H9 (cell line): ENCODE data around the gene FAM217A. TPM values are rescaled to one million over a fixed set of nuclear protein-coding genes. Genes with fewer than 3 reads are reported as not detected.

ENCODE experiments used
- DNase-seq: peaks from one replicate; pipeline ENCODE4 v3.0.0-alpha.2; 2017
- H2AFZ ChIP-seq: one replicate; pipeline ENCODE4 v1.6.1; 2013; ENCODE audit warnings: mild to moderate bottlenecking, low read length, control low read depth, moderate library complexity
- H2AK5ac ChIP-seq: 2 replicates; pipeline ENCODE4 v1.6.1; 2013; ENCODE audit warnings: low read length, control low read depth, mixed read lengths; ENCODE audit not compliant: insufficient read length
- H2BK120ac ChIP-seq: one replicate; pipeline ENCODE4 v1.6.1; 2013; ENCODE audit warnings: low read depth, mild to moderate bottlenecking, low read length, control low read depth, inconsistent platforms; ENCODE audit not compliant: poor library complexity, severe bottlenecking
- H2BK12ac ChIP-seq: 2 replicates; pipeline ENCODE4 v1.6.1; 2013; ENCODE audit warnings: low read length, control low read depth, mixed read lengths, low read depth; ENCODE audit not compliant: insufficient read length
- H2BK15ac ChIP-seq: 2 replicates; pipeline ENCODE4 v1.6.1; 2013; ENCODE audit warnings: low read depth, low read length, control low read depth
- H2BK20ac ChIP-seq: one replicate; pipeline ENCODE4 v1.6.1; 2013; ENCODE audit warnings: low read depth, mild to moderate bottlenecking, low read length, control low read depth, inconsistent platforms; ENCODE audit not compliant: poor library complexity, severe bottlenecking
- H2BK5ac ChIP-seq: 2 replicates; pipeline ENCODE4 v1.6.1; 2013; ENCODE audit warnings: low read length, control low read depth, mixed read lengths; ENCODE audit not compliant: insufficient read length
- H3K14ac ChIP-seq: 2 replicates; pipeline ENCODE4 v1.6.1; 2013; ENCODE audit warnings: low read length, control low read depth; ENCODE audit not compliant: insufficient read depth
- H3K18ac ChIP-seq: 2 replicates; pipeline ENCODE4 v1.6.1; 2013; ENCODE audit warnings: low read depth, mild to moderate bottlenecking, mixed read lengths, low read length, control low read depth; ENCODE audit not compliant: insufficient read length
- H3K23ac ChIP-seq: 2 replicates; pipeline ENCODE4 v1.6.1; 2013; ENCODE audit warnings: low read length, control low read depth, mixed read lengths, low read depth; ENCODE audit not compliant: insufficient read length
- H3K23me2 ChIP-seq: 2 replicates; pipeline ENCODE4 v1.6.1; 2013; ENCODE audit warnings: low read depth, mild to moderate bottlenecking, mixed read lengths, low read length, control low read depth; ENCODE audit not compliant: insufficient read length, poor library complexity, severe bottlenecking
- H3K27ac ChIP-seq: 2 replicates; pipeline ENCODE4 v1.5.1; 2013; ENCODE audit warnings: low read length, control low read depth, mixed read lengths, low read depth; ENCODE audit not compliant: insufficient read length
- H3K27me3 ChIP-seq: 2 replicates; pipeline ENCODE4 v1.6.1; 2013; ENCODE audit warnings: low read length, control low read depth, inconsistent platforms; ENCODE audit not compliant: insufficient read depth
- H3K4ac ChIP-seq: 2 replicates; pipeline ENCODE4 v1.6.1; 2013; ENCODE audit warnings: low read depth, mild to moderate bottlenecking, control low read depth, inconsistent platforms, low read length, moderate library complexity
- H3K4me1 ChIP-seq: 2 replicates; pipeline ENCODE4 v1.6.1; 2013; ENCODE audit warnings: low read length, control low read depth, inconsistent platforms; ENCODE audit not compliant: insufficient read depth
- H3K4me2 ChIP-seq: 2 replicates; pipeline ENCODE4 v1.6.1; 2013; ENCODE audit warnings: low read length, control low read depth, mixed read lengths; ENCODE audit not compliant: insufficient read length, insufficient read depth
- H3K56ac ChIP-seq: 2 replicates; pipeline ENCODE4 v1.6.1; 2013; ENCODE audit warnings: low read depth, mild to moderate bottlenecking, mixed read lengths, low read length, control low read depth; ENCODE audit not compliant: insufficient read length
- H3K79me1 ChIP-seq: 2 replicates; pipeline ENCODE4 v1.6.1; 2013; ENCODE audit warnings: low read depth, mild to moderate bottlenecking, moderate library complexity, low read length, control low read depth, inconsistent platforms; ENCODE audit not compliant: insufficient read depth, poor library complexity, severe bottlenecking
- H3K79me2 ChIP-seq: 2 replicates; pipeline ENCODE4 v1.6.1; 2013; ENCODE audit warnings: low read length, control low read depth, inconsistent platforms; ENCODE audit not compliant: insufficient read depth
- H3K9ac ChIP-seq: 2 replicates; pipeline ENCODE4 v1.6.1; 2013; ENCODE audit warnings: low read length, control low read depth, mixed read lengths; ENCODE audit not compliant: insufficient read length; ENCODE audit errors: extremely low read depth
- H3K9me3 ChIP-seq: one replicate; pipeline ENCODE4 v1.6.1; 2013; ENCODE audit warnings: low read depth, low read length, inconsistent platforms; ENCODE audit not compliant: control insufficient read depth
- H3T11ph ChIP-seq: one replicate; pipeline ENCODE4 v1.6.1; 2013; ENCODE audit warnings: mild to moderate bottlenecking, low read length, control low read depth, inconsistent platforms
- H4K20me1 ChIP-seq: one replicate; pipeline ENCODE4 v1.6.1; 2013; ENCODE audit not compliant: control insufficient read depth, insufficient read length, insufficient read depth
- H4K5ac ChIP-seq: 2 replicates; pipeline ENCODE4 v1.6.1; 2013; ENCODE audit warnings: low read depth, mild to moderate bottlenecking, mixed read lengths, low read length, control low read depth; ENCODE audit not compliant: insufficient read length
- H4K8ac ChIP-seq: replicated peaks from 2 replicates; pipeline ENCODE4 v1.6.1; 2013; ENCODE audit warnings: low read length, control low read depth, mixed read lengths, low read depth; ENCODE audit not compliant: insufficient read length
- H4K91ac ChIP-seq: 2 replicates; pipeline ENCODE4 v1.6.1; 2013; ENCODE audit warnings: low read depth, mild to moderate bottlenecking, moderate library complexity, mixed read lengths, low read length, control low read depth; ENCODE audit not compliant: insufficient read length
- H3K27ac Mint-ChIP-seq, 3 experiments: 2 replicates in 2 of 3; 3 replicates in 1 of 3; pipeline ENCODE4 v1.8.0; 2020 to 2021; ENCODE audit warnings: mixed read lengths in 3 of 3, mild to moderate bottlenecking in 1 of 3, moderate library complexity in 1 of 3
- H3K27me3 Mint-ChIP-seq: 2 replicates; pipeline ENCODE4 v1.8.0; 2021; ENCODE audit warnings: low read depth, mild to moderate bottlenecking, moderate library complexity, mixed read lengths
- H3K36me3 Mint-ChIP-seq, 3 experiments: 2 replicates in 2 of 3; 3 replicates in 1 of 3; pipeline ENCODE4 v1.8.0; 2020 to 2021; ENCODE audit warnings: low read depth in 3 of 3, mixed read lengths in 3 of 3; ENCODE audit not compliant: insufficient read depth in 1 of 3
- H3K4me1 Mint-ChIP-seq, 2 experiments: 2 replicates each; pipeline ENCODE4 v1.8.0; 2020; ENCODE audit warnings: mixed read lengths in 2 of 2
- H3K4me3 Mint-ChIP-seq, 2 experiments: 2 replicates in 1 of 2; 3 replicates in 1 of 2; pipeline ENCODE4 v1.8.0; 2020 to 2021; ENCODE audit warnings: mild to moderate bottlenecking in 2 of 2, mixed read lengths in 2 of 2, moderate library complexity in 1 of 2
- H3K9me3 Mint-ChIP-seq, 2 experiments: 2 replicates in 1 of 2; 3 replicates in 1 of 2; pipeline ENCODE4 v1.8.0; 2020; ENCODE audit warnings: mild to moderate bottlenecking in 2 of 2, mixed read lengths in 2 of 2, moderate library complexity in 1 of 2
- WGBS: extraction: QIAGEN DNeasy Blood & Tissue Kit; methylation state at CpG from one replicate; pipeline ENCODE4 v1.1.7; 2013; ENCODE audit warnings: missing lambda C conversion rate, low lambda C conversion rate, mixed read lengths; ENCODE audit not compliant: insufficient read length; ENCODE audit errors: extremely low coverage; 5-methylcytosine and 5-hydroxymethylcytosine counted together
- total RNA-seq: library from RNA; stranded (reverse); gene quantifications from 2 replicates; pipeline ENCODE4 v1.2.1, GENCODE V29; 2021
- TF ChIP-seq, protein P1 (sequence below): fragments of 200-600 bp; sonication (generic); conservative IDR thresholded peaks from 3 replicates; pipeline ENCODE4 v1.8.0; 2021; ENCODE audit warnings: antibody characterized with exemption, mild to moderate bottlenecking

The FAM217A gene
- total RNA-seq, 1 experiment from 2014 or later: not detected

DNA sequence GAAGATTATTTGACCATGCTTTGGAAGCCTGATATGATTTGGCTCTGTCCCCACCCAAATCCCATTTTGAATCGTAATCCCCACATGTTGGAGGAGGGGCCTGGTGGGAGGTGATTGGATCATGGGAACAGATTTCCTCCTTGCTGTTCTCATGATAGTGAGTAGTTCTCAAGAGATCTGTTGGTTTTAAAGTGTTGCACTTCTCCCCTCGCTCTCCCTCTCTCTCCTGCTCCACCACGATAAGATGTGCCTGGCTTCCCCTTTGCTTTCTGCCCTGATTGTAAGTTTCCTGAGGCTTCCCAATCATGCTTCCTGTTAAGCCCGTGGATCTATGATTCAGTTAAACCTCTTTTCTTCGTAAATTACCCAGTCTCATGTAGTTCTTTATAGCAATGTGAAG, 21.7 kb upstream of the FAM217A start:
- H2BK5ac ChIP-seq: no peak overlapping the region

More for the DNA sequence above, 21.7 kb upstream of the FAM217A start:
- no peaks in the 10 kb centered on the region for H3K4me1 ChIP-seq
- H3K14ac ChIP-seq: no peak overlapping the region
- H3K23ac ChIP-seq: no peak overlapping the region
- H3K79me1 ChIP-seq: no peaks in the 10 kb centered on the region
- no peak overlapping the region for H4K8ac ChIP-seq
- no peaks in the 10 kb centered on the region for H3K79me2 ChIP-seq
- no peak for DNase-seq
- H3K9me3 Mint-ChIP-seq: no peaks in the 10 kb centered on the region; a peak in 1 of 5 replicates
- H3K18ac ChIP-seq: no peak overlapping the region
- no peak overlapping the region for H3K4me3 Mint-ChIP-seq
- no peaks in the 10 kb centered on the region for H3K36me3 Mint-ChIP-seq
- no peak overlapping the region for H2BK120ac ChIP-seq
- no peak overlapping the region for H2AFZ ChIP-seq
- H2BK12ac ChIP-seq: no peak overlapping the region
- no peak overlapping the region for H2BK20ac ChIP-seq
- no peaks in the 10 kb centered on the region; the same call in 1 of the 2 replicates for H3K27me3 Mint-ChIP-seq
- no peak overlapping the region for H3K9ac ChIP-seq
- no peak overlapping the region for H3K4me2 ChIP-seq
- H2BK15ac ChIP-seq: no peak overlapping the region
- no peak overlapping the region for H4K5ac ChIP-seq
- H3K27ac Mint-ChIP-seq: no peak overlapping the region; a peak in 1 of 7 replicates
- H3K4me1 Mint-ChIP-seq: peaks cover 0 to 3% of the 10 kb centered on the region in 2 experiments; a peak in 1 of 4 replicates
- H3T11ph ChIP-seq: no peak overlapping the region
- no peak overlapping the region for H4K91ac ChIP-seq
- H3K56ac ChIP-seq: no peak overlapping the region
- no peak overlapping the region for H3K27ac ChIP-seq
- TF ChIP-seq, protein P1, sequence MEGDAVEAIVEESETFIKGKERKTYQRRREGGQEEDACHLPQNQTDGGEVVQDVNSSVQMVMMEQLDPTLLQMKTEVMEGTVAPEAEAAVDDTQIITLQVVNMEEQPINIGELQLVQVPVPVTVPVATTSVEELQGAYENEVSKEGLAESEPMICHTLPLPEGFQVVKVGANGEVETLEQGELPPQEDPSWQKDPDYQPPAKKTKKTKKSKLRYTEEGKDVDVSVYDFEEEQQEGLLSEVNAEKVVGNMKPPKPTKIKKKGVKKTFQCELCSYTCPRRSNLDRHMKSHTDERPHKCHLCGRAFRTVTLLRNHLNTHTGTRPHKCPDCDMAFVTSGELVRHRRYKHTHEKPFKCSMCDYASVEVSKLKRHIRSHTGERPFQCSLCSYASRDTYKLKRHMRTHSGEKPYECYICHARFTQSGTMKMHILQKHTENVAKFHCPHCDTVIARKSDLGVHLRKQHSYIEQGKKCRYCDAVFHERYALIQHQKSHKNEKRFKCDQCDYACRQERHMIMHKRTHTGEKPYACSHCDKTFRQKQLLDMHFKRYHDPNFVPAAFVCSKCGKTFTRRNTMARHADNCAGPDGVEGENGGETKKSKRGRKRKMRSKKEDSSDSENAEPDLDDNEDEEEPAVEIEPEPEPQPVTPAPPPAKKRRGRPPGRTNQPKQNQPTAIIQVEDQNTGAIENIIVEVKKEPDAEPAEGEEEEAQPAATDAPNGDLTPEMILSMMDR: no peak
- no peaks in the 10 kb centered on the region for H4K20me1 ChIP-seq
- no peaks in the 10 kb centered on the region for H3K23me2 ChIP-seq
- no peaks in the 10 kb centered on the region for H3K27me3 ChIP-seq
- no CpG with 5 or more reads among the region's 5 CpGs for WGBS
- H2AK5ac ChIP-seq: no peak overlapping the region
- H3K4ac ChIP-seq: no peak overlapping the region
- no peaks in the 10 kb centered on the region for H3K9me3 ChIP-seq
